H1 (cell line): ENCODE results near the gene HIGD1B. TPM values are rescaled to one million over a fixed set of nuclear protein-coding genes. Genes with fewer than 3 reads are reported as not detected.

ENCODE experiments used
- CTCF ChIA-PET: fragments of 300-600 bp; sonication (Branson Sonifier 250); formaldehyde crosslinking; loops from one replicate; lab custom pipeline; 2021; ENCODE audit not compliant: partially characterized antibody; lab: Charles Lee
- POLR2A ChIA-PET: fragments of 300-600 bp; sonication (Branson Sonifier 250); formaldehyde crosslinking; loops from one replicate; lab custom pipeline; 2021; ENCODE audit warnings: inconsistent platforms; ENCODE audit not compliant: partially characterized antibody; lab: Charles Lee
- DNase-seq, 2 experiments: peaks; one replicate each; pipeline versions ENCODE4 v3.0.0 to v3.0.0-alpha.2; 2010 to 2022; ENCODE audit warnings: low spot score in 2 of 2, low read depth in 1 of 2, mixed read lengths in 1 of 2
- FAIRE-seq: peaks from 2 replicates; lab custom pipeline; 2011; peaks lifted over from hg19 to GRCh38; lab: Jason Lieb, UNC
- H2AFZ ChIP-seq: 2 replicates; pipeline ENCODE4 v1.8.1; 2012; ENCODE audit warnings: low read length, inconsistent platforms
- H2AK5ac ChIP-seq: 2 replicates; pipeline ENCODE4 v1.6.1; 2013; ENCODE audit warnings: low read depth, low read length
- H2BK120ac ChIP-seq: replicated peaks from 2 replicates; pipeline ENCODE3; 2013; ENCODE audit warnings: low read depth, low read length, inconsistent platforms
- H2BK12ac ChIP-seq: 2 replicates; pipeline ENCODE4 v1.6.1; 2013; ENCODE audit warnings: low read depth, low read length
- H2BK15ac ChIP-seq: 2 replicates; pipeline ENCODE4 v1.6.1; 2013; ENCODE audit warnings: low read length
- H2BK20ac ChIP-seq: 2 replicates; pipeline ENCODE4 v1.6.1; 2013; ENCODE audit warnings: low read length
- H2BK5ac ChIP-seq: 2 replicates; pipeline ENCODE4 v1.6.1; 2013; ENCODE audit warnings: low read depth, low read length
- H3K14ac ChIP-seq: 2 replicates; pipeline ENCODE4 v1.6.1; 2013; ENCODE audit warnings: inconsistent platforms; ENCODE audit not compliant: insufficient read length
- H3K18ac ChIP-seq: 2 replicates; pipeline ENCODE4 v1.6.1; 2013; ENCODE audit warnings: low read length; ENCODE audit errors: extremely low read depth
- H3K23ac ChIP-seq: 2 replicates; pipeline ENCODE4 v1.6.1; 2013; ENCODE audit warnings: inconsistent platforms; ENCODE audit not compliant: insufficient read length
- H3K23me2 ChIP-seq: 2 replicates; pipeline ENCODE4 v1.6.1; 2013; ENCODE audit warnings: low read depth, low read length
- H3K27ac ChIP-seq: 2 replicates; pipeline ENCODE4 v1.6.1; 2011; ENCODE audit warnings: low read depth, low read length, inconsistent platforms
- H3K27me3 ChIP-seq, 4 experiments: replicated peaks in 1 of 4; 1 replicate in 1 of 4; 2 replicates in 3 of 4; pipeline versions ENCODE4 v1.6.1 to v1.8.1; 2011 to 2013; ENCODE audit warnings: low read length in 3 of 4, mild to moderate bottlenecking in 3 of 4, inconsistent platforms in 2 of 4, mixed read lengths in 2 of 4, moderate library complexity in 1 of 4; ENCODE audit not compliant: control insufficient read depth in 3 of 4, insufficient read depth in 3 of 4; ENCODE audit errors: extremely low read depth in 1 of 4
- H3K36me3 ChIP-seq, 4 experiments: 2 replicates each; pipeline versions ENCODE4 v1.6.1 to v1.8.1; 2011 to 2013; ENCODE audit warnings: mild to moderate bottlenecking in 4 of 4, low read length in 3 of 4, moderate library complexity in 2 of 4, control low read depth in 1 of 4, inconsistent platforms in 1 of 4; ENCODE audit not compliant: insufficient read depth in 4 of 4, control insufficient read depth in 2 of 4
- H3K4ac ChIP-seq: replicated peaks from 2 replicates; pipeline ENCODE3; 2013; ENCODE audit warnings: low read length, low read depth, mixed read lengths, inconsistent platforms; ENCODE audit not compliant: insufficient read length
- H3K4me1 ChIP-seq, 4 experiments: replicated peaks in 1 of 4; 1 replicate in 1 of 4; 2 replicates in 3 of 4; pipeline versions ENCODE4 v1.6.1 to v1.8.1; 2011 to 2013; ENCODE audit warnings: low read length in 3 of 4, inconsistent platforms in 2 of 4, mixed read lengths in 1 of 4; ENCODE audit not compliant: insufficient read depth in 4 of 4, control insufficient read depth in 3 of 4
- H3K4me2 ChIP-seq, 2 experiments: 2 replicates each; pipeline versions ENCODE4 v1.6.1 to v1.8.1; 2011 to 2013; ENCODE audit warnings: low read depth in 2 of 2, low read length in 2 of 2, control low read depth in 1 of 2, inconsistent platforms in 1 of 2, mild to moderate bottlenecking in 1 of 2; ENCODE audit not compliant: insufficient read depth in 1 of 2
- H3K4me3 ChIP-seq, 4 experiments: fragments of 200-600, 300-600 bp in 1 of 4; sonication (generic), shearing (Covaris generic), sonication (Bioruptor Twin) in 1 of 4; 2 replicates each; pipeline versions ENCODE4 v1.5.1 to v1.8.1; 2011 to 2016; ENCODE audit warnings: low read length in 4 of 4, low read depth in 3 of 4, control low read depth in 2 of 4, inconsistent platforms in 2 of 4, mild to moderate bottlenecking in 2 of 4, mixed read lengths in 1 of 4, moderate library complexity in 1 of 4; ENCODE audit not compliant: insufficient read depth in 2 of 4; ENCODE audit errors: extremely low read depth in 1 of 4
- H3K56ac ChIP-seq: replicated peaks from 2 replicates; pipeline ENCODE3; 2013; ENCODE audit warnings: low read depth, mild to moderate bottlenecking, mixed read lengths, low read length, inconsistent platforms; ENCODE audit not compliant: insufficient read length
- H3K79me1 ChIP-seq: 2 replicates; pipeline ENCODE4 v1.6.1; 2013; ENCODE audit warnings: low read depth, low read length, control low read depth
- H3K79me2 ChIP-seq, 2 experiments: 2 replicates each; pipeline versions ENCODE4 v1.6.1 to v1.8.1; 2012 to 2013; ENCODE audit warnings: low read length in 2 of 2, mild to moderate bottlenecking in 2 of 2, inconsistent platforms in 1 of 2; ENCODE audit not compliant: insufficient read depth in 2 of 2, control insufficient read depth in 1 of 2
- H3K9ac ChIP-seq, 4 experiments: replicated peaks in 1 of 4; 1 replicate in 1 of 4; 2 replicates in 3 of 4; pipeline versions ENCODE4 v1.6.1 to v1.8.1; 2011 to 2013; ENCODE audit warnings: low read depth in 3 of 4, low read length in 3 of 4, control low read depth in 2 of 4, mild to moderate bottlenecking in 2 of 4, moderate library complexity in 2 of 4, inconsistent platforms in 1 of 4; ENCODE audit errors: extremely low read depth in 1 of 4
- H3K9me3 ChIP-seq, 2 experiments: 2 replicates each; pipeline versions ENCODE4 v1.6.1 to v1.8.1; 2012 to 2013; ENCODE audit warnings: mild to moderate bottlenecking in 2 of 2, moderate library complexity in 2 of 2, control low read depth in 1 of 2, inconsistent platforms in 1 of 2, low read depth in 1 of 2, low read length in 1 of 2, mixed read lengths in 1 of 2; ENCODE audit not compliant: insufficient read depth in 2 of 2
- H4K20me1 ChIP-seq, 2 experiments: replicated peaks in 1 of 2; 2 replicates each; pipeline versions ENCODE3 to v1.8.1; 2011 to 2013; ENCODE audit warnings: inconsistent platforms in 2 of 2, low read length in 2 of 2, mild to moderate bottlenecking in 1 of 2; ENCODE audit not compliant: insufficient read depth in 2 of 2, control insufficient read depth in 1 of 2
- H4K5ac ChIP-seq: 2 replicates; pipeline ENCODE4 v1.6.1; 2013; ENCODE audit warnings: low read length, low read depth, mixed read lengths, inconsistent platforms; ENCODE audit not compliant: insufficient read length
- H4K8ac ChIP-seq: 2 replicates; pipeline ENCODE4 v1.8.0; 2013; ENCODE audit warnings: mild to moderate bottlenecking, moderate library complexity, low read length, inconsistent platforms; ENCODE audit not compliant: insufficient read depth; ENCODE audit errors: extremely low read depth
- H4K91ac ChIP-seq: replicated peaks from 2 replicates; pipeline ENCODE3; 2013; ENCODE audit warnings: low read length, mixed read lengths, inconsistent platforms; ENCODE audit not compliant: insufficient read length
- NRF1 ChIP-seq: IDR thresholded peaks from 2 replicates; pipeline ENCODE4 v1.6.1; 2011; ENCODE audit warnings: mild to moderate bottlenecking, low read depth, low read length, improper control_type of control experiment
- TEAD4 ChIP-seq: IDR thresholded peaks from 2 replicates; pipeline ENCODE4 v1.6.1; 2012; ENCODE audit warnings: low read depth, low read length, inconsistent platforms, mixed read lengths
- WGBS, 2 experiments: shearing (Covaris generic) in 1 of 2; methylation state at CpG; one replicate each; pipeline versions ENCODE4 v1.1.6 to v1.1.7; 2013 to 2015; ENCODE audit warnings: low lambda C conversion rate in 2 of 2, mixed read lengths in 2 of 2, inconsistent platforms in 1 of 2, low coverage in 1 of 2, missing lambda C conversion rate in 1 of 2; ENCODE audit not compliant: insufficient replicate concordance in 2 of 2, insufficient coverage in 1 of 2, insufficient read length in 1 of 2; ENCODE audit errors: extremely low coverage in 1 of 2, missing lambda C conversion rate in 1 of 2; 5-methylcytosine and 5-hydroxymethylcytosine counted together
- polyA plus RNA-seq, 7 experiments: library from polyadenylated mRNA; depleted of rRNA in 3 of 7; stranded (reverse) in 5 of 7; unstranded in 2 of 7; fragments of >200 nt in 5 of 7; fragments of 200-250 nt in 2 of 7; gene quantifications; 1 replicate in 5 of 7; 2 replicates in 1 of 7; 4 replicates in 1 of 7; pipeline versions ENCODE4 v1.2.1 to v1.2.3, GENCODE V29; 2011 to 2013; ENCODE audit warnings: missing spikeins in 2 of 7, mixed read lengths in 2 of 7
- total RNA-seq: library from RNA; stranded (reverse); fragmentation: NEBNext Ultra II Directional; extraction: Animal tissue kit (Norgen Biotek cat#: 25700); gene quantifications from 2 replicates; pipeline ENCODE4 v1.2.1, GENCODE V29; 2021
- TF ChIP-seq, protein P1 (sequence below), 3 experiments: IDR thresholded peaks; 1 replicate in 2 of 3; 2 replicates in 1 of 3; pipeline versions ENCODE4 v1.5.1 to v1.6.1; 2011; ENCODE audit warnings: low read length in 3 of 3, mild to moderate bottlenecking in 3 of 3, inconsistent platforms in 2 of 3, low read depth in 1 of 3, moderate library complexity in 1 of 3; ENCODE audit not compliant: insufficient read depth in 1 of 3; ENCODE audit errors: control extremely low read depth in 1 of 3

The HIGD1B gene
- total and polyA plus RNA-seq, 2 of the 8 experiments (the other 6 are each of a cell fraction or from before 2014, with no cell fraction given) = not detected

- ChIA-PET CTCF (interaction anchor here (1.0 to 5.2 kb wide), 12 partner anchors 8 to 70 kb away, joined by 3 to 44 read pairs (median 7); no protein-coding TSS in a partner anchor), POLR2A (interaction anchor here (1.0 to 5.5 kb wide), 5 partner anchors 9 to 57 kb away, joined by 3 to 58 read pairs (median 7); partner anchors contain the start of gene HIGD1B)
- Histone ChIP-seq H3K79me2 (peaks cover 5 to 18% of the 10 kb centered on the region in 2 experiments), H4K91ac (no peak overlapping the region), H3K9ac (no peak overlapping the region; a peak in 1 of 7 replicates), H3K4ac (no peak overlapping the region), H2BK15ac (no peak overlapping the region), H2BK12ac (0 out of 2 replicates have a peak overlapping the region, but pooled peaks have one; percentile 75), H4K8ac (no peak overlapping the region), H3K27me3 (no peaks in the 10 kb centered on the region), H2BK5ac (peak overlapping the region; percentile 62; the same call in 1 of the 2 replicates), H3K14ac (no peak overlapping the region), H3K36me3 (no peaks in the 10 kb centered on the region), H3K18ac (no peak overlapping the region), H2BK20ac (no peak overlapping the region), H3K4me1 (peaks cover 0 to 7% (median 5%) of the 10 kb centered on the region in 4 experiments; a peak in 4 of 7 replicates), H2AFZ (no peak overlapping the region), H3K79me1 (no peaks in the 10 kb centered on the region), H4K20me1 (peaks cover 0 to 4% of the 10 kb centered on the region in 2 experiments), H3K4me3 (no peak overlapping the region), H3K23me2 (peaks cover 4% of the 10 kb centered on the region; the same call in 1 of the 2 replicates), H3K4me2 (no peak overlapping the region), H3K23ac (no peak overlapping the region), H3K27ac (no peak overlapping the region), H4K5ac (no peak overlapping the region), H3K9me3 (no peaks in the 10 kb centered on the region), H3K56ac (no peak overlapping the region), H2AK5ac (no peak overlapping the region), H2BK120ac (peak overlapping the region; percentile 64)
- TF ChIP-seq NRF1 (no peak), TEAD4 (peak; percentile 90)
- TF ChIP-seq, protein P1, sequence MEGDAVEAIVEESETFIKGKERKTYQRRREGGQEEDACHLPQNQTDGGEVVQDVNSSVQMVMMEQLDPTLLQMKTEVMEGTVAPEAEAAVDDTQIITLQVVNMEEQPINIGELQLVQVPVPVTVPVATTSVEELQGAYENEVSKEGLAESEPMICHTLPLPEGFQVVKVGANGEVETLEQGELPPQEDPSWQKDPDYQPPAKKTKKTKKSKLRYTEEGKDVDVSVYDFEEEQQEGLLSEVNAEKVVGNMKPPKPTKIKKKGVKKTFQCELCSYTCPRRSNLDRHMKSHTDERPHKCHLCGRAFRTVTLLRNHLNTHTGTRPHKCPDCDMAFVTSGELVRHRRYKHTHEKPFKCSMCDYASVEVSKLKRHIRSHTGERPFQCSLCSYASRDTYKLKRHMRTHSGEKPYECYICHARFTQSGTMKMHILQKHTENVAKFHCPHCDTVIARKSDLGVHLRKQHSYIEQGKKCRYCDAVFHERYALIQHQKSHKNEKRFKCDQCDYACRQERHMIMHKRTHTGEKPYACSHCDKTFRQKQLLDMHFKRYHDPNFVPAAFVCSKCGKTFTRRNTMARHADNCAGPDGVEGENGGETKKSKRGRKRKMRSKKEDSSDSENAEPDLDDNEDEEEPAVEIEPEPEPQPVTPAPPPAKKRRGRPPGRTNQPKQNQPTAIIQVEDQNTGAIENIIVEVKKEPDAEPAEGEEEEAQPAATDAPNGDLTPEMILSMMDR (IDR thresholded peaks at IDR 0.05; ENCODE audit: control extremely low read depth in 1 of 3, insufficient read depth in 1 of 3, low read depth in 1 of 3, low read length in 3 of 3) = peak in 1 of 3 experiments; percentile 32; a peak in 1 of 4 replicates
- 63% methylated on average over 4 of the region's 5 CpGs; no CpG with 5 or more reads in 1 of the 2 experiments for WGBS, 2 experiments
- no peak for FAIRE-seq
- DNase-seq = no peak
Measured at GRCh38 chr17:44832805-44833204, 14.9 kb upstream of the HIGD1B start.
